Measurements from ENCODE around the gene HBQ1.
"Not testable (repeated sequence)": the region's sequence is repeated elsewhere in the genome, so short reads cannot be mapped to it uniquely, and the experiment has no call there.

Gene HBQ1

GRCh38 chr16:160242-160641 lies 20.0 kb upstream of the HBQ1 start:
- peak; percentile 57 for FAIRE-seq
- not testable (repeated sequence) for DNase-seq (ENCODE audit: insufficient read length, low spot score)

GRCh38 chr16:160691-161190 lies 19.5 kb upstream of the HBQ1 start:
- no peak for DNase-seq (ENCODE audit: insufficient read length, low spot score)
- FAIRE-seq: no peak

- FAIRE-seq: no peak
- DNase-seq (ENCODE audit: insufficient read length, low spot score): no peak
These were observed 17.8 kb upstream of the HBQ1 start for GRCh38 chr16:162271-162991.

DNA sequence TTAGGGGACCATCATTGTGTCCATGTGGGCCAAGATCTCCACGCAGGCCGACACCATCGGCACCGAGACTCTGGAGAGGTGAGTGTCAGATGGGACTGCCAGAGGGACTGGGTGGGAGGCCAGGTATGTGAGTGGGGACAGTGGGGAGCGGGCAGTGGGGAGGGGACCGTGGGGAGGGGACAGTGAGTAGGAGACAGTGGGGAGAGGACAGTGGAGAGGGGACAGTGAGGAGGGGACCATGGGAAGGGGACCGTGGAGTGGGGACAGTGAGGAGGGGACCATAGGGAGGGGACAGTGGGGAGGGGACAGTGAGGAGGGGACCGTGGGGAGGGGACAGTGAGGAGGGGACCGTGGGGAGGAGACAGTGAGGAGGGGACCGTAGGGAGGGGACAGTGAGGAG lies 17.1 kb upstream of the HBQ1 start:
- not testable (repeated sequence) for FAIRE-seq; DNase-seq (ENCODE audit: insufficient read length, low spot score)

DNA sequence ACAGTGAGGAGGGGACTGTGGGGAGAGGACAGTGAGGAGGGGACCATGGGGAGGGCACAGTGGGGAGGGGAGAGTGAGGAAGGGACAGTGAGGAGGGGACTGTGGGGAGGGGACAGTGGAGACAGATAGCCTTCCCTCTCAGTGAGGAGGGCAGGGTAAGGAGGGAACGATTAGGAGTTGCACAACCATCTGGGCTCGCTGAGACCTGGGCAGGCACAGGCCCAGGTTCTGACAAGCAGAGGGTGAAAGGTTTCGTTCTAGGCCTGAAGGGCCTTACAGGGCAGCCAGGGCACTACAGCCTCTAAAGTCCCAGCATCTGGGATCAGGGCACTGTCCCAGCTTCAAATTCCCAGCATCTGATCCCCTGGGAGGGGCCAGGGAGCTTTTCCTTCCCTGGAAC lies 16.6 kb upstream of the HBQ1 start:
- not testable (repeated sequence) for FAIRE-seq; DNase-seq (ENCODE audit: insufficient read length, low spot score)

GRCh38 chr16:164134-164823 lies 16.0 kb upstream of the HBQ1 start:
- FAIRE-seq: peak; percentile 79
- DNase-seq (ENCODE audit: insufficient read length, low spot score): not testable (repeated sequence)

DNA sequence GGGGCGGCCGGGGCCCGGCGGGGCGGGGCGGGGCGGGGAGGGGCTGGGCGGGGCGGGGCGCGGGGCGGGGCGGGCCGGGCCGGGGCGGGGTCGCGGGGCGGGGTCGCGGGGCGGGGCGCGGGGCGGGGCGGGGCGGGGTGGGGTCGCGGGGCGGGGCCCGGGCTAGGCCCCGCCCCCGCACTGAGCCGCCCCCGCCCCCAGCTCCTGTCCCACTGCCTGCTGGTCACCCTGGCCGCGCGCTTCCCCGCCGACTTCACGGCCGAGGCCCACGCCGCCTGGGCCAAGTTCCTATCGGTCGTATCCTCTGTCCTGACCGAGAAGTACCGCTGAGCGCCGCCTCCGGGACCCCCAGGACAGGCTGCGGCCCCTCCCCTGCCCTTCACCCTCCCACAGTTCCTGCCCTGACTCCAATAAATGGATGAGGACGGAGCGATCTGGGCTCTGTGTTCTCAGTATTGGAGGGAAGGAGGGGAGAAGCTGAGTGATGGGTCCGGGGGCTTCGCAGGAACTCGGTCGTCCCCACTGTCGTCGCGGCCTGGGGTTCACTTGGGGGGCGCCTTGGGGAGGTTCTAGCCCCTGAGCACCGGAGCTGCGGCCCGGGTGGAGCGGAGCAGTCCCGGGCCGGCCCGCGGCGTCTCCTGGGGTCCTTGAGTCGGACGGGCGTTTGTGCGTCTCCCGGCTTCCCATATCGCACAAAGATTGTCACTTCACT lies 15.3 kb upstream of the HBQ1 start:
- DNase-seq (ENCODE audit: insufficient read length, low spot score): no peak
- no peak for FAIRE-seq

- no peak for FAIRE-seq
- DNase-seq (ENCODE audit: insufficient read length, low spot score): no peak
These were observed 14.5 kb upstream of the HBQ1 start, which contains the start of gene HBM for GRCh38 chr16:165539-166374. HBM (plus strand) TSS chr16:165978; CDS start chr16:165998, 20 bp downstream.

DNA sequence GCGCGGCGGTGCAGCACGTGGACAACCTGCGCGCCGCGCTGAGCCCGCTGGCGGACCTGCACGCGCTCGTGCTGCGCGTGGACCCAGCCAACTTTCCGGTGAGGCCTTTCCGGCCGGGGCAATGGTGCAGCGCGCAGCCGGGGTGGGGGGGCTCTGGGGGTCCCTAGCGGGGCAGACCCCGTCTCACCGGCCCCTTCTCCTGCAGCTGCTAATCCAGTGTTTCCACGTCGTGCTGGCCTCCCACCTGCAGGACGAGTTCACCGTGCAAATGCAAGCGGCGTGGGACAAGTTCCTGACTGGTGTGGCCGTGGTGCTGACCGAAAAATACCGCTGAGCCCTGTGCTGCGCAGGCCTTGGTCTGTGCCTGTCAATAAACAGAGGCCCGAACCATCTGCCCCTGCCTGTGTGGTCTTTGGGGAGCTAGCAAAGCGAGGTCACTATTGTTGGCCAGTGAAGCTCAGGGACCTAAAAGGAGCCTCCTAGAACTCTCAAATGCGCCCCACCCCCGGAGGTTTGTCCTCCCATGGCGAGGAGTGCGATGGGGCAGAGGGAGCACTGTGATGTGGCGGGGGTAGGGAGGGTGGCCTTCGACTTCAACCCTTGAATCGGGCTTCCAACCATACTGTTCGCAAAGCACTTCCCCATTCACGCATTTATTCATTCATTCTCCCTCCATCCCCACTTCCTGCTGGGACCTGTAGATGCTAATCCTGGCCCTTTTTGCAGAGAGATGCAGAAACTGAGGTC lies 13.7 kb upstream of the HBQ1 start:
- FAIRE-seq (no peak), DNase-seq (ENCODE audit: insufficient read length, low spot score) (no peak)

DNA sequence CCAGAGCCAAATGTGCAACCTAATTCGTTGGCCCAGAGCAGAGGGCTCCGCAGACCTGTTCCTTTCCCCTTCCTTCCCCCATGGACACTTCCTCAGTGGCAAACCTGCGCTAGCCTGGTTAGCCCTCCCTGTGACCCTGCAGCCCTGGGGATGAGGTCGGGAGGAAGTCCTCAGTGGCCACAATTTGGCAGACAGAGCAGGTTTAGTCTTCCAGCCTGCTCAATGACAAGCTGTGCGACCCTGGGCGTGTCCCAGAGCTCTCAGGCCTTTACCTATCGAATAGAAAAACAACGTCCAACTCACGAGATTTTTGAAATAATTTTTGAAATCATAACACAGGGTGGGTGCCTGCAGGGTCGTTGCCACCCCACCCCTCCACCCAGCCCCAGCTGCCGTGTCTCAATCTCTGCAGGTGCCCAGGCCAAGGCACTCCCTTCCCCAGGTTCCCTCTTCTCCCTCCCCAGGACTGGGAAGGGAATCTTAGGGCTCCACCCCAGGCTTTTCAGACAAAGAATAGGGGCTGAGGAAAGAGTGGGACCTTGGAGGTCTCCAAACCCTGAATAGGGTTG lies 13.1 kb upstream of the HBQ1 start:
- FAIRE-seq: no peak

DNA sequence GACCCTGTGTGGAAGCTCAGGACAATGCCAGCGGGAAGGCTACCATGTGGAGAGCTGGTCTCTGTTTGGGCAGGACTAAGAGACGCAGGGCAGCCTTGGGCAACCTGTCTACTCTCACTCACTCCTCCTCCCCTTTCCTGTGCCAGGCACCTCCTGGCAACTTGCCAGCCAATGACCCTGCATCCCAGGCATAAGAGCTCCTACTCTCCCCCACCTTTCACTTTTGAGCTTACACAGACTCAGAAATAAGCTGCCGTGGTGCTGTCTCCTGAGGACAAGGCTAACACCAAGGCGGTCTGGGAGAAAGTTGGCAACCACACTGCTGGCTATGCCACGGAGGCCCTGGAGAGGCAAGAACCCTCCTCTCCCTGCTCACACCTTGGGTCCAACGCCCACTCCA lies 11.8 kb upstream of the HBQ1 start:
- FAIRE-seq (no peak), DNase-seq (ENCODE audit: insufficient read length, low spot score) (no peak)

More for the DNA sequence above, 13.1 kb upstream of the HBQ1 start:
- no peak for DNase-seq (ENCODE audit: insufficient read length, low spot score)

DNA sequence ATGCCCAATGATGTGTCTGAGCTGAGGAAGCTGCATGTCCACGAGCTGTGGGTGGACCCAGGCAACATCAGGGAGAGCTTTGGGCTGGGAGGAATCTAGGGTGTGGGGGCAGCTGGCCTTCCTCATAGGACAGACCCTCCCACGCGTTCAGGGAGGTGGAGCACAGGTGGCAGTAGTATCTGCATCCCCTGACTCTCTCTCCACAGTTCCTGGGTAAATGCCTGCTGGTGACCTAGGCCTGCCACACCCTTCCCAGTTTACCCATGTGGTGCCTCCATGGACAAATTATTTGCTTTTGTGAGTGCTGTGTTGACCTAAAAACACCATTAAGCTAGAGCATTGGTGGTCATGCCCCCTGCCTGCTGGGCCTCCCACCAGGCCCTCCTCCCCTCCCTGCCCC lies 11.2 kb upstream of the HBQ1 start:
- DNase-seq (ENCODE audit: insufficient read length, low spot score): no peak
- no peak for FAIRE-seq

DNA sequence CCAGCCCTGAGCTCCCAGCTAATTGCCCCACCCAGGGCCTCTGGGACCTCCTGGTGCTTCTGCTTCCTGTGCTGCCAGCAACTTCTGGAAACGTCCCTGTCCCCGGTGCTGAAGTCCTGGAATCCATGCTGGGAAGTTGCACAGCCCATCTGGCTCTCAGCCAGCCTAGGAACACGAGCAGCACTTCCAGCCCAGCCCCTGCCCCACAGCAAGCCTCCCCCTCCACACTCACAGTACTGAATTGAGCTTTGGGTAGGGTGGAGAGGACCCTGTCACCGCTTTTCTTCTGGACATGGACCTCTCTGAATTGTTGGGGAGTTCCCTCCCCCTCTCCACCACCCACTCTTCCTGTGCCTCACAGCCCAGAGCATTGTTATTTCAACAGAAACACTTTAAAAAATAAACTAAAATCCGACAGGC lies 10.2 kb upstream of the HBQ1 start:
- not testable (repeated sequence) for DNase-seq (ENCODE audit: insufficient read length, low spot score); FAIRE-seq

- DNase-seq (ENCODE audit: insufficient read length, low spot score): no peak
- no peak for FAIRE-seq
These were observed 9.5 kb upstream of the HBQ1 start for GRCh38 chr16:170788-171187.

DNA sequence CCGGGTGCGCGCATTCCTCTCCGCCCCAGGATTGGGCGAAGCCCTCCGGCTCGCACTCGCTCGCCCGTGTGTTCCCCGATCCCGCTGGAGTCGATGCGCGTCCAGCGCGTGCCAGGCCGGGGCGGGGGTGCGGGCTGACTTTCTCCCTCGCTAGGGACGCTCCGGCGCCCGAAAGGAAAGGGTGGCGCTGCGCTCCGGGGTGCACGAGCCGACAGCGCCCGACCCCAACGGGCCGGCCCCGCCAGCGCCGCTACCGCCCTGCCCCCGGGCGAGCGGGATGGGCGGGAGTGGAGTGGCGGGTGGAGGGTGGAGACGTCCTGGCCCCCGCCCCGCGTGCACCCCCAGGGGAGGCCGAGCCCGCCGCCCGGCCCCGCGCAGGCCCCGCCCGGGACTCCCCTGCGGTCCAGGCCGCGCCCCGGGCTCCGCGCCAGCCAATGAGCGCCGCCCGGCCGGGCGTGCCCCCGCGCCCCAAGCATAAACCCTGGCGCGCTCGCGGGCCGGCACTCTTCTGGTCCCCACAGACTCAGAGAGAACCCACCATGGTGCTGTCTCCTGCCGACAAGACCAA lies 7.8 kb upstream of the HBQ1 start, which contains the start of gene HBA2:
Gene HBA2 (plus strand): TSS at position 503 of the 568 bp plus-strand sequence. CDS start 37 bp downstream, at position 540.
- not testable (repeated sequence) for FAIRE-seq

DNA sequence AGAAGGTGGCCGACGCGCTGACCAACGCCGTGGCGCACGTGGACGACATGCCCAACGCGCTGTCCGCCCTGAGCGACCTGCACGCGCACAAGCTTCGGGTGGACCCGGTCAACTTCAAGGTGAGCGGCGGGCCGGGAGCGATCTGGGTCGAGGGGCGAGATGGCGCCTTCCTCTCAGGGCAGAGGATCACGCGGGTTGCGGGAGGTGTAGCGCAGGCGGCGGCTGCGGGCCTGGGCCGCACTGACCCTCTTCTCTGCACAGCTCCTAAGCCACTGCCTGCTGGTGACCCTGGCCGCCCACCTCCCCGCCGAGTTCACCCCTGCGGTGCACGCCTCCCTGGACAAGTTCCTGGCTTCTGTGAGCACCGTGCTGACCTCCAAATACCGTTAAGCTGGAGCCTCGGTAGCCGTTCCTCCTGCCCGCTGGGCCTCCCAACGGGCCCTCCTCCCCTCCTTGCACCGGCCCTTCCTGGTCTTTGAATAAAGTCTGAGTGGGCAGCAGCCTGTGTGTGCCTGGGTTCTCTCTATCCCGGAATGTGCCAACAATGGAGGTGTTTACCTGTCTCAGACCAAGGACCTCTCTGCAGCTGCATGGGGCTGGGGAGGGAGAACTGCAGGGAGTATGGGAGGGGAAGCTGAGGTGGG lies 6.9 kb upstream of the HBQ1 start:
- FAIRE-seq; DNase-seq (ENCODE audit: insufficient read length, low spot score): not testable (repeated sequence)

More for the DNA sequence above, 7.8 kb upstream of the HBQ1 start, which contains the start of gene HBA2:
- DNase-seq (ENCODE audit: insufficient read length, low spot score): not testable (repeated sequence)

GRCh38 chr16:173928-174769 lies 6.1 kb upstream of the HBQ1 start:
- FAIRE-seq; DNase-seq (ENCODE audit: insufficient read length, low spot score): not testable (repeated sequence)
